ENCODE results near the gene MTMR12. TPM values are rescaled to one million over a fixed set of nuclear protein-coding genes. Genes with fewer than 3 reads are reported as not detected.

MTMR12 gene
- 12.9 to 17.0 TPM (median 16.1 TPM) in 5 replicates for total RNA-seq (2022; extraction: Qiagen RNA extraction; ENCODE audit: low read depth)

GRCh38 chr5:32312595-32313332 is at the start of gene MTMR12:
MTMR12 (minus strand) TSS chr5:32312939; CDS start chr5:32312838, 101 bp downstream.

Other genes starting within 250 kb of the MTMR12 start
- 48.7 to 59.2 TPM (median 51.7 TPM) in 5 replicates for gene GOLPH3, start 138.6 kb downstream of the MTMR12 start, total RNA-seq (2022; extraction: Qiagen RNA extraction; ENCODE audit: low read depth)
- gene ZFR, start 131.8 kb upstream of the MTMR12 start, total RNA-seq (2022; extraction: Qiagen RNA extraction; ENCODE audit: low read depth): 56.2 to 73.9 TPM (median 58.9 TPM) in 5 replicates